SK-N-SH treated with all-trans-retinoic acid at 6 μM for 48 hours (cell line): Measurements from ENCODE around the gene EXD3.

Experiments
- ATAC-seq: fragments of 200-7000 bp; cut with Tn5 transposase; 3 replicates; pipeline ENCODE4 v1.9.1; 2020; ENCODE audit warnings: mild to moderate bottlenecking, moderate library complexity
- ARNTL ChIP-seq: fragments of 450-650 bp; formaldehyde crosslinking; IDR thresholded peaks from 2 replicates; pipeline ENCODE4 v1.5.0; 2020; ENCODE audit warnings: low read depth, mild to moderate bottlenecking, moderate library complexity, borderline replicate concordance
- BACH2 ChIP-seq: fragments of 250-450 bp; sonication (Bioruptor Pico); IDR thresholded peaks from 2 replicates; pipeline ENCODE4 v1.9.0; 2021; ENCODE audit warnings: mild to moderate bottlenecking, borderline replicate concordance
- CREB5 ChIP-seq: fragments of 250-450 bp; sonication (Bioruptor Pico); IDR thresholded peaks from 2 replicates; pipeline ENCODE4 v1.5.1; 2020; ENCODE audit warnings: low read depth, mild to moderate bottlenecking, moderate library complexity
- CSRNP3 ChIP-seq: fragments of 250-450 bp; sonication (Bioruptor Pico); IDR thresholded peaks from 2 replicates; pipeline ENCODE4 v1.5.1; 2021; ENCODE audit warnings: mild to moderate bottlenecking, moderate library complexity
- ESRRG ChIP-seq: fragments of 250-450 bp; sonication (Bioruptor Pico); IDR thresholded peaks from 2 replicates; pipeline ENCODE4 v1.6.1; 2021; ENCODE audit warnings: mild to moderate bottlenecking
- GLIS3 ChIP-seq: fragments of 250-450 bp; sonication (Bioruptor Pico); IDR thresholded peaks from 2 replicates; pipeline ENCODE4 v1.5.0; 2020; ENCODE audit warnings: mild to moderate bottlenecking, moderate library complexity
- ISL1 ChIP-seq: fragments of 250-450 bp; sonication (Bioruptor Pico); IDR thresholded peaks from 2 replicates; pipeline ENCODE4 v2.1.2; 2022; ENCODE audit warnings: mild to moderate bottlenecking, moderate library complexity
- OSR1 ChIP-seq: fragments of 250-450 bp; sonication (Bioruptor Pico); IDR thresholded peaks from 2 replicates; pipeline ENCODE4 v1.8.0; 2022; ENCODE audit warnings: moderate library complexity, mild to moderate bottlenecking, inconsistent platforms
- PATZ1 ChIP-seq: fragments of 250-450 bp; sonication (Bioruptor Pico); IDR thresholded peaks from 2 replicates; pipeline ENCODE4 v1.8.0; 2020; ENCODE audit warnings: mild to moderate bottlenecking, moderate library complexity, borderline replicate concordance
- POU6F1 ChIP-seq: fragments of 250-450 bp; sonication (Bioruptor Pico); IDR thresholded peaks from 2 replicates; pipeline ENCODE4 v1.8.0; 2021; ENCODE audit warnings: low read depth, mild to moderate bottlenecking, moderate library complexity, borderline replicate concordance
- PPARA ChIP-seq: fragments of 250-450 bp; sonication (Bioruptor Pico); IDR thresholded peaks from 2 replicates; pipeline ENCODE4 v1.5.0; 2020; ENCODE audit warnings: mild to moderate bottlenecking, borderline replicate concordance
- RARB ChIP-seq: fragments of 250-450 bp; sonication (Bioruptor Pico); IDR thresholded peaks from 2 replicates; pipeline ENCODE4 v1.8.0; 2021; ENCODE audit warnings: mild to moderate bottlenecking, moderate library complexity
- SNAI2 ChIP-seq: fragments of 250-450 bp; sonication (Bioruptor Pico); IDR thresholded peaks from 2 replicates; pipeline ENCODE4 v1.5.0; 2020; ENCODE audit warnings: mild to moderate bottlenecking, moderate library complexity
- TOX ChIP-seq: fragments of 250-450 bp; sonication (Bioruptor Pico); IDR thresholded peaks from 2 replicates; pipeline ENCODE4 v1.8.0; 2021; ENCODE audit warnings: mild to moderate bottlenecking, moderate library complexity, borderline replicate concordance
- TSHZ2 ChIP-seq: fragments of 250-450 bp; sonication (Bioruptor Pico); IDR thresholded peaks from 2 replicates; pipeline ENCODE4 v1.5.0; 2020; ENCODE audit warnings: mild to moderate bottlenecking, moderate library complexity
- ZC3H10 ChIP-seq: fragments of 250-450 bp; sonication (Bioruptor Pico); IDR thresholded peaks from 2 replicates; pipeline ENCODE4 v1.5.1; 2021; ENCODE audit warnings: mild to moderate bottlenecking, moderate library complexity
- ZFP30 ChIP-seq: fragments of 450-650 bp; formaldehyde crosslinking; IDR thresholded peaks from 2 replicates; pipeline ENCODE4 v1.5.0; 2022; ENCODE audit warnings: mild to moderate bottlenecking, moderate library complexity
- ZNF565 ChIP-seq: fragments of 450-650 bp; formaldehyde crosslinking; conservative IDR thresholded peaks from 2 replicates; pipeline ENCODE4 v1.5.0; 2020; ENCODE audit warnings: low read depth, mild to moderate bottlenecking, moderate library complexity
- ZNF70 ChIP-seq: fragments of 450-650 bp; formaldehyde crosslinking; IDR thresholded peaks from 2 replicates; pipeline ENCODE4 v1.5.0; 2020; ENCODE audit warnings: mild to moderate bottlenecking, moderate library complexity
- ZNF8 ChIP-seq: fragments of 450-650 bp; formaldehyde crosslinking; IDR thresholded peaks from 2 replicates; pipeline ENCODE4 v1.5.0; 2020; ENCODE audit warnings: mild to moderate bottlenecking, moderate library complexity

The EXD3 gene

GRCh38 chr9:137428841-137429545 is 6.0 kb upstream of the EXD3 start (continued):
- TF ChIP-seq TOX (CRISPR knock-in tag) (no peak), ARNTL (CRISPR knock-in tag) (no peak), GLIS3 (no peak)

GRCh38 chr9:137428311-137428630 is 5.3 kb upstream of the EXD3 start:
- ATAC-seq, result no peak
- no peak for TF ChIP-seq GLIS3
- no peak for TF ChIP-seq POU6F1 (CRISPR knock-in tag)
- no peak for TF ChIP-seq ISL1 (CRISPR knock-in tag)
- no peak for TF ChIP-seq CREB5 (CRISPR knock-in tag)
- no peak for TF ChIP-seq ZC3H10 (CRISPR knock-in tag)
- TF ChIP-seq ZNF8 (CRISPR knock-in tag), result no peak
- TF ChIP-seq OSR1 (CRISPR knock-in tag), result no peak
- no peak for TF ChIP-seq SNAI2 (CRISPR knock-in tag)
- TF ChIP-seq PPARA (CRISPR knock-in tag), result no peak
- no peak for TF ChIP-seq ZNF70 (CRISPR knock-in tag)
- TF ChIP-seq PATZ1 (CRISPR knock-in tag), result no peak
- no peak for TF ChIP-seq TOX (CRISPR knock-in tag)
- no peak for TF ChIP-seq ZFP30
- no peak for TF ChIP-seq CSRNP3 (CRISPR knock-in tag)

GRCh38 chr9:137427454-137428310 is 4.7 kb upstream of the EXD3 start:
- no peak for ATAC-seq
- no peak for TF ChIP-seq TSHZ2 (CRISPR knock-in tag)
- TF ChIP-seq ZNF565 (CRISPR knock-in tag), result no peak
- TF ChIP-seq OSR1 (CRISPR knock-in tag), result no peak
- TF ChIP-seq SNAI2 (CRISPR knock-in tag), result no peak
- TF ChIP-seq BACH2, result no peak
- TF ChIP-seq CSRNP3 (CRISPR knock-in tag), result no peak
- no peak for TF ChIP-seq ARNTL (CRISPR knock-in tag)
- TF ChIP-seq ESRRG (CRISPR knock-in tag), result no peak
- TF ChIP-seq PATZ1 (CRISPR knock-in tag), result no peak
- TF ChIP-seq ZNF70 (CRISPR knock-in tag), result no peak
- no peak for TF ChIP-seq TOX (CRISPR knock-in tag)
- no peak for TF ChIP-seq ZNF8 (CRISPR knock-in tag)
- no peak for TF ChIP-seq CREB5 (CRISPR knock-in tag)
- TF ChIP-seq ISL1 (CRISPR knock-in tag), result no peak
- no peak for TF ChIP-seq ZFP30
- no peak for TF ChIP-seq RARB
